Astrocyte of the hippocampus (primary cell): ENCODE measurements around the gene SLC30A7.

Experiments used
- DNase-seq: peaks from one replicate; pipeline ENCODE4 v3.0.0; 2011; ENCODE audit warnings: low read depth, low spot score

The SLC30A7 gene

GRCh38 chr1:101025657-101026429 is 130.0 kb downstream of the SLC30A7 start, which contains the start of gene DPH5:
DPH5 (minus strand) TSS chr1:101025784; CDS start chr1:101025443, 341 bp downstream.
- peak; percentile 95 for DNase-seq

DNA sequence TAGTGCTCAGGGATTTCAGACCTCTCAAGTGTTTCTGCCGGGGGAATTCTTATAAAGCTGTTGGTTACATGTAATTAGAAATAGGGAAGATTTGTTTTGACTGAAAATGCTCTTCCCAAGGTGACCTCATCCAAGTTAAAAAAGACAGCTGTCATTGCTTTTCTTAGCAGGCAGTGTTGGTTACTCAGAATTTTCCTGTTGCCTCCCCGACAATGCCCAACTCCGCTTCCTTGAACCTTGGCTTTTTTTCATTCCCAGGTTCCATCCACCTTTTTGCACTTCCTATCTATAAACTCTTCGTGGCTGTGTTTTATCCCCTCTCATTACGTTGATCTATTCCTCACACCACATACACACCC is 130.5 kb downstream of the SLC30A7 start:
- DNase-seq, result no peak

DNA sequence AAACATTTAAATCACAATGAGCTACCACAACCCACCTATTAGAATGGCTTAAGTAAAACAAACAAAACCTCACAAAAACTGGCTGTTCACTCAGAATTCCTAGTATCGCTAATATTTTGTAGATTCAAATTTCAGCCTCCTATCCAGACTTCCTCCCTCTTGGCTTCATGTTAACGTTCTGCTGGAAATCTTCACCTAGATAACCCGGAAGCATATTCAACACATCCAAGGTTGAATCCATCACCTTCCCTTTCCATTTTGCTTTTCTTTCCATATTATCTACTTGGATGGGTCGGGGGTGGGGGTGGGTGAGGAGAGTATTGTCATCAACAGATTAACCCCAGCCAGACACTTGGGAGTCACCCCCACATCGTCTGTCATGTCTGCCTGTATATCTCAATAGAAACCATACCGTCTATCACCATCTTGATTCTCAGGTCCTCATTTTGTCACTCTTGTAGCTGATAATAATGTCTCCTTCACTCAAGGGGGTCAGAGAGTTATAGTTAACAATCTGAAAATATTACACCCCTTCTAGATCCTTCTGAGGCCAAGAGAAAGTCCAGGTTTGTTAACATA is 131.4 kb downstream of the SLC30A7 start:
- DNase-seq, result no peak

GRCh38 chr1:101028466-101028865 is 132.6 kb downstream of the SLC30A7 start:
- no peak for DNase-seq

- no peak for DNase-seq
Observed at GRCh38 chr1:101029184-101029583, 133.3 kb downstream of the SLC30A7 start.

- no peak for DNase-seq
Observed at GRCh38 chr1:101030881-101031280, 135.0 kb downstream of the SLC30A7 start.
